MM.1S (cell line): ENCODE results near the gene DPH1.
A peak's percentile ranks its signal among the peaks of the same experiment; 100 is the strongest.

Source experiments
- DNase-seq: peaks from one replicate; pipeline ENCODE4 v3.0.0-alpha.2; 2015
- H2AFZ ChIP-seq: fragments of 300-600 bp; sonication (generic); 2 replicates; pipeline ENCODE4 v1.6.0; 2016; ENCODE audit warnings: antibody characterized with exemption, low read length
- H3F3A ChIP-seq: fragments of 300-600 bp; sonication (generic); 2 replicates; pipeline ENCODE4 v1.6.1; 2016; ENCODE audit warnings: mild to moderate bottlenecking, antibody characterized with exemption, low read length, moderate library complexity, mixed read lengths; ENCODE audit not compliant: insufficient read depth
- H3K27ac ChIP-seq: fragments of 300-600 bp; sonication (generic); 2 replicates; pipeline ENCODE4 v1.5.1; 2016; ENCODE audit warnings: mild to moderate bottlenecking, low read length
- H3K27me3 ChIP-seq: fragments of 300-600 bp; sonication (generic); replicated peaks from 2 replicates; pipeline ENCODE4 v1.6.0; 2016; ENCODE audit warnings: low read length; ENCODE audit not compliant: insufficient read depth
- H3K36me3 ChIP-seq: fragments of 300-600 bp; sonication (generic); replicated peaks from 2 replicates; pipeline ENCODE4 v1.6.1; 2016; ENCODE audit warnings: mild to moderate bottlenecking, low read length, mixed read lengths; ENCODE audit not compliant: insufficient read depth
- H3K4me1 ChIP-seq: fragments of 300-600 bp; sonication (generic); 2 replicates; pipeline ENCODE4 v1.6.1; 2016; ENCODE audit warnings: low read length, mixed read lengths
- H3K4me2 ChIP-seq: fragments of 300-600 bp; sonication (generic); 2 replicates; pipeline ENCODE4 v1.6.0; 2016; ENCODE audit warnings: low read depth, low read length
- H3K4me3 ChIP-seq: fragments of 300-600 bp; sonication (generic); 2 replicates; pipeline ENCODE4 v1.5.1; 2016; ENCODE audit warnings: low read length, mixed read lengths
- H3K79me2 ChIP-seq: fragments of 300-600 bp; sonication (generic); 2 replicates; pipeline ENCODE4 v1.6.1; 2016; ENCODE audit warnings: mixed run types, low read length, mixed read lengths
- H3K9ac ChIP-seq: fragments of 300-600 bp; sonication (generic); 2 replicates; pipeline ENCODE4 v1.6.1; 2016; ENCODE audit warnings: low read length, mixed read lengths
- H3K9me2 ChIP-seq: fragments of 300-600 bp; sonication (generic); replicated peaks from 2 replicates; pipeline ENCODE4 v1.6.1; 2016; ENCODE audit warnings: mild to moderate bottlenecking, low read length, mixed read lengths; ENCODE audit not compliant: insufficient read depth
- H3K9me3 ChIP-seq: fragments of 300-600 bp; sonication (generic); replicated peaks from 2 replicates; pipeline ENCODE4 v1.6.1; 2016; ENCODE audit warnings: mild to moderate bottlenecking, low read length, mixed read lengths; ENCODE audit not compliant: insufficient read depth
- H4K20me1 ChIP-seq: fragments of 300-600 bp; sonication (generic); 2 replicates; pipeline ENCODE4 v1.6.1; 2016; ENCODE audit warnings: mild to moderate bottlenecking, low read length, moderate library complexity, mixed read lengths; ENCODE audit not compliant: insufficient read depth
- EZH2 ChIP-seq: fragments of 300-600 bp; sonication (generic); optimal IDR thresholded peaks from 2 replicates; pipeline ENCODE3; 2017; ENCODE audit warnings: low read depth, mild to moderate bottlenecking, antibody characterized with exemption, low read length, mixed read lengths
- EZH2phosphoT487 ChIP-seq: fragments of 300-600 bp; sonication (generic); IDR thresholded peaks from 2 replicates; pipeline ENCODE4 v1.6.1; 2018; ENCODE audit warnings: antibody characterized with exemption, low read length
- TF ChIP-seq, protein P1 (sequence below): fragments of 300-600 bp; sonication (generic); IDR thresholded peaks from 2 replicates; pipeline ENCODE4 v1.5.1; 2016; ENCODE audit warnings: antibody characterized with exemption, low read length, mixed read lengths

Gene DPH1

DNA sequence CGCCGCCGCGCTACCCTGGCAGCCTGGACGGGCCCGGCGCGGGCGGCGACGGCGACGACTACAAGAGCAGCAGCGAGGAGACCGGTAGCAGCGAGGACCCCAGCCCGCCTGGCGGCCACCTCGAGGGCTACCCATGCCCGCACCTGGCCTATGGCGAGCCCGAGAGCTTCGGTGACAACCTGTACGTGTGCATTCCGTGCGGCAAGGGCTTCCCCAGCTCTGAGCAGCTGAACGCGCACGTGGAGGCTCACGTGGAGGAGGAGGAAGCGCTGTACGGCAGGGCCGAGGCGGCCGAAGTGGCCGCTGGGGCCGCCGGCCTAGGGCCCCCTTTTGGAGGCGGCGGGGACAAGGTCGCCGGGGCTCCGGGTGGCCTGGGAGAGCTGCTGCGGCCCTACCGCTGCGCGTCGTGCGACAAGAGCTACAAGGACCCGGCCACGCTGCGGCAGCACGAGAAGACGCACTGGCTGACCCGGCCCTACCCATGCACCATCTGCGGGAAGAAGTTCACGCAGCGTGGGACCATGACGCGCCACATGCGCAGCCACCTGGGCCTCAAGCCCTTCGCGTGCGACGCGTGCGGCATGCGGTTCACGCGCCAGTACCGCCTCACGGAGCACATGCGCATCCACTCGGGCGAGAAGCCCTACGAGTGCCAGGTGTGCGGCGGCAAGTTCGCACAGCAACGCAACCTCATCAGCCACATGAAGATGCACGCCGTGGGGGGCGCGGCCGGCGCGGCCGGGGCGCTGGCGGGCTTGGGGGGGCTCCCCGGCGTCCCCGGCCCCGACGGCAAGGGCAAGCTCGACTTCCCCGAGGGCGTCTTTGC lies 28.0 kb downstream of the DPH1 start:
- no peaks in the 10 kb centered on the region for H3K36me3 ChIP-seq

DNA sequence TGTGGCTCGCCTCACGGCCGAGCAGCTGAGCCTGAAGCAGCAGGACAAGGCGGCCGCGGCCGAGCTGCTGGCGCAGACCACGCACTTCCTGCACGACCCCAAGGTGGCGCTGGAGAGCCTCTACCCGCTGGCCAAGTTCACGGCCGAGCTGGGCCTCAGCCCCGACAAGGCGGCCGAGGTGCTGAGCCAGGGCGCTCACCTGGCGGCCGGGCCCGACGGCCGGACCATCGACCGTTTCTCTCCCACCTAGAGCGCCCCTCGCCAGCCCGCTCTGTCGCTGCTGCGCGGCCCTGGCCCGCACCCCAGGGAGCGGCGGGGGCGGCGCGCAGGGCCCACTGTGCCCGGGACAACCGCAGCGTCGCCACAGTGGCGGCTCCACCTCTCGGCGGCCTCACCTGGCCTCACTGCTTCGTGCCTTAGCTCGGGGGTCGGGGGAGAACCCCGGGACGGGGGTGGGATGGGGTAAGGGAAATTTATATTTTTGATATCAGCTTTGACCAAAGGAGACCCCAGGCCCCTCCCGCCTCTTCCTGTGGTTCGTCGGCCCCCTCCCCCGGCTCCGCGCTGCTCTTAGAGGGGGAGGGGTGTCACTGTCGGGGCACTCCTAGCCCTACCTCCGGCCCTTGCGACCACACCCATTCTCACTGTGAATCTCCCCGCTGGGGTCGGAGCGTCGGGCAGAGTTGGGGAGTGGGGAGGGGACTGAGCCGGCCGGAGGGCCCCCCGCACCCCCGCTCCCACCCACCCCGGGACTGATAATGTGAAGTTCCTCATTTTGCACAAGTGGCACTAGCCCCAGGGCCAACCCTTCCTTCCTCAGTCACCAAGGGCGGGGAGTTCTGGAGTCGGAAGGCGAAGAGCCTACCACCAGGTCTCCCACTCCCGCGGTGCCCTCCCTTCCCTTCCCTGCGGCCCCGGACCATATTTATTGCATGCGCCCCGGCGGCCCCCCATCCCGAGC lies 28.9 kb downstream of the DPH1 start:
- no peak overlapping the region for H3K4me3 ChIP-seq
- DNase-seq, result peak; percentile 62
- TF ChIP-seq, protein P1, sequence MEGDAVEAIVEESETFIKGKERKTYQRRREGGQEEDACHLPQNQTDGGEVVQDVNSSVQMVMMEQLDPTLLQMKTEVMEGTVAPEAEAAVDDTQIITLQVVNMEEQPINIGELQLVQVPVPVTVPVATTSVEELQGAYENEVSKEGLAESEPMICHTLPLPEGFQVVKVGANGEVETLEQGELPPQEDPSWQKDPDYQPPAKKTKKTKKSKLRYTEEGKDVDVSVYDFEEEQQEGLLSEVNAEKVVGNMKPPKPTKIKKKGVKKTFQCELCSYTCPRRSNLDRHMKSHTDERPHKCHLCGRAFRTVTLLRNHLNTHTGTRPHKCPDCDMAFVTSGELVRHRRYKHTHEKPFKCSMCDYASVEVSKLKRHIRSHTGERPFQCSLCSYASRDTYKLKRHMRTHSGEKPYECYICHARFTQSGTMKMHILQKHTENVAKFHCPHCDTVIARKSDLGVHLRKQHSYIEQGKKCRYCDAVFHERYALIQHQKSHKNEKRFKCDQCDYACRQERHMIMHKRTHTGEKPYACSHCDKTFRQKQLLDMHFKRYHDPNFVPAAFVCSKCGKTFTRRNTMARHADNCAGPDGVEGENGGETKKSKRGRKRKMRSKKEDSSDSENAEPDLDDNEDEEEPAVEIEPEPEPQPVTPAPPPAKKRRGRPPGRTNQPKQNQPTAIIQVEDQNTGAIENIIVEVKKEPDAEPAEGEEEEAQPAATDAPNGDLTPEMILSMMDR, result peak; percentile 52
- TF ChIP-seq EZH2, result no peak

More for the DNA sequence above, 28.0 kb downstream of the DPH1 start:
- H3K4me3 ChIP-seq, result no peak overlapping the region
- H3K27ac ChIP-seq, result no peak overlapping the region
- H3K9ac ChIP-seq, result no peak overlapping the region
- no peaks in the 10 kb centered on the region for H4K20me1 ChIP-seq
- H3K9me3 ChIP-seq, result no peaks in the 10 kb centered on the region
- TF ChIP-seq EZH2 (no peak), EZH2phosphoT487 (no peak)
- TF ChIP-seq, protein P1, result no peak
- H3K4me2 ChIP-seq, result no peak overlapping the region
- peaks cover 15% of the 10 kb centered on the region for H3K27me3 ChIP-seq
- peaks cover 10% of the 10 kb centered on the region; the same call in 1 of the 2 replicates for H3F3A ChIP-seq
- no peak overlapping the region for H2AFZ ChIP-seq
- no peak for DNase-seq
- H3K9me2 ChIP-seq, result no peaks in the 10 kb centered on the region
- H3K79me2 ChIP-seq, result no peaks in the 10 kb centered on the region
- H3K4me1 ChIP-seq, result peaks cover 8% of the 10 kb centered on the region

DNA sequence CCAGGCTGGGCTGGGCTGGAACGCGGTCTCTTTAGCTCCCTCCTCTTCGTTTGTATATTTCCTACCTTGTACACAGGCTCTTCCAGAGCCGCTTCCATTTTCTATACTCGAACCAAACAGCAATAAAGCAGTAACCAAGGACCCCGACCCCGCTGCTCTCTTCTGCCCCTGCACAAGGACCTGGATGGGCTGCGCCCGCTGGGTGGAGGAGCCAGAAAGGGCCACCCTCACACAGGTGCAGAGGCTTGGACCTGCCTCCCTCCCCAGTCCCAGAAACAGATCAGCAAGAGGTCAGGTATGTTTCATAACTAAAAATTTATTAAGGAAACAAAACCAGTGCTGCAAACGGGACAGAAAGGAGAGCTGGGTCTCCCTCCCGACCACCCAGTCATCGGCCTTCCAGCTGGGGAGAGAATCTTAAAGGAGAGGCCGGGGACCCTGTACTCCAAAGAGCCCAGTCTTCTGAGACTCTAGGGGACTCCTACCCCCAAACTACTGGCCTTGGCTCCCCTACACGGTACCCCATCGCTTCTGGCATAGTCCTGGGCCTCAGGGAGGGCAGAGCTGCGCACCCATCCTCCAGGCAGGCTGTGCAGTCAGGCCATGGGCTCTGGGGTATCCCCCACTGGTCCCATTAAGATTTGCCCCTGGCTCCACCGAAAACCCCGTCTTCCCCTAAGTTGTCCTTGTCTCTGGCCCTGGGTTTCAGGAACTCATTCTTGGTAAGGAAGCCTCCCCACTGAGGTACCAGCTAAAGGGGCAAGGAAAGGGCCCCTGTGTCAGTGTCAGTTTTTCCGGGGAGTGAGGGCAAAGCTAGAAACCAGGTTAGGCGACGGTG lies 29.8 kb downstream of the DPH1 start:
- H3K4me3 ChIP-seq, result no peak overlapping the region
- no peak overlapping the region for H3K4me2 ChIP-seq
- no peak overlapping the region for H3K27ac ChIP-seq

More for the DNA sequence above, 28.9 kb downstream of the DPH1 start:
- Histone ChIP-seq H3K27me3 (0 out of 2 replicates have a peak, but pooled peaks cover 8% of the 10 kb centered on the region), H3K27ac (no peak overlapping the region), H3K36me3 (no peaks in the 10 kb centered on the region), H2AFZ (no peak overlapping the region), H3K4me1 (peaks cover 5% of the 10 kb centered on the region), H3F3A (peaks cover 6% of the 10 kb centered on the region; the same call in 1 of the 2 replicates), H3K9ac (no peak overlapping the region), H3K4me2 (no peak overlapping the region), H4K20me1 (no peaks in the 10 kb centered on the region), H3K79me2 (no peaks in the 10 kb centered on the region), H3K9me3 (no peaks in the 10 kb centered on the region), H3K9me2 (no peaks in the 10 kb centered on the region)

More for the DNA sequence above, 29.8 kb downstream of the DPH1 start:
- TF ChIP-seq EZH2, result no peak
- TF ChIP-seq, protein P1, result no peak
- TF ChIP-seq EZH2phosphoT487, result no peak
- H4K20me1 ChIP-seq, result no peaks in the 10 kb centered on the region
- H3K36me3 ChIP-seq, result no peaks in the 10 kb centered on the region
- H3K4me1 ChIP-seq, result no peaks in the 10 kb centered on the region
- no peaks in the 10 kb centered on the region for H3K9me2 ChIP-seq
- DNase-seq, result no peak
- no peak overlapping the region for H2AFZ ChIP-seq
- no peaks in the 10 kb centered on the region for H3F3A ChIP-seq
- no peaks in the 10 kb centered on the region for H3K27me3 ChIP-seq
- H3K79me2 ChIP-seq, result no peaks in the 10 kb centered on the region
- no peak overlapping the region for H3K9ac ChIP-seq
- H3K9me3 ChIP-seq, result no peaks in the 10 kb centered on the region
